Omental fat pad (tissue), 4 donors: ENCODE results near the gene VASH2. TPM values are rescaled to one million over a fixed set of nuclear protein-coding genes. Genes with fewer than 3 reads are reported as not detected.

ENCODE experiments used
- ATAC-seq: fragments of 150-250 bp; one replicate; pipeline ENCODE4 v1.9.1; 2016; ENCODE audit warnings: mild to moderate bottlenecking, moderate library complexity; ENCODE audit not compliant: low FRiP score
- DNase-seq: peaks from one replicate; pipeline ENCODE4 v3.0.0-alpha.2; 2019; ENCODE audit warnings: low spot score
- CTCF ChIP-seq, 3 donors: fragments of 450-650 bp; IDR thresholded peaks; one replicate each; pipeline ENCODE4 v1.5.1; 2016 to 2017; ENCODE audit warnings: antibody characterized with exemption in 3 of 3, mild to moderate bottlenecking in 3 of 3, moderate library complexity in 2 of 3
- total RNA-seq, 4 donors: library from RNA; depleted of rRNA; stranded (reverse); fragments of >200 nt; gene quantifications; one replicate each; pipeline ENCODE4 v1.1.0, GENCODE V29; 2016

The VASH2 gene
- total RNA-seq, 4 donors from 2014 or later = 0.31 to 7.6 (median 1.2) TPM

GRCh38 chr1:212914789-212915188 lies 35.6 kb upstream of the VASH2 start:
- DNase-seq = no peak
- TF ChIP-seq CTCF (IDR thresholded peaks at IDR 0.05) = no peak
- no peak for ATAC-seq

- DNase-seq (no peak), ATAC-seq (peak; percentile 32)
- no peak for TF ChIP-seq CTCF (IDR thresholded peaks at IDR 0.05)
Observed at GRCh38 chr1:212915245-212916091, 34.9 kb upstream of the VASH2 start.

- no peak for TF ChIP-seq CTCF (IDR thresholded peaks at IDR 0.05)
- ATAC-seq (no peak), DNase-seq (no peak)
Observed at GRCh38 chr1:212916481-212917133, 33.7 kb upstream of the VASH2 start.

- no peak for TF ChIP-seq CTCF (IDR thresholded peaks at IDR 0.05)
Observed at GRCh38 chr1:212917134-212917485, 33.2 kb upstream of the VASH2 start.

GRCh38 chr1:212917858-212918257 lies 32.5 kb upstream of the VASH2 start:
- ATAC-seq (no peak), DNase-seq (no peak)
- no peak for TF ChIP-seq CTCF (IDR thresholded peaks at IDR 0.05)

More at GRCh38 chr1:212917134-212917485, 33.2 kb upstream of the VASH2 start:
- no peak for DNase-seq
- ATAC-seq = no peak

- no peak for ATAC-seq
- no peak for TF ChIP-seq CTCF (IDR thresholded peaks at IDR 0.05)
- DNase-seq = no peak
Observed at GRCh38 chr1:212918824-212919223, 31.5 kb upstream of the VASH2 start.

GRCh38 chr1:212920246-212920645 lies 30.1 kb upstream of the VASH2 start:
- no peak for TF ChIP-seq CTCF (IDR thresholded peaks at IDR 0.05)
- DNase-seq (no peak), ATAC-seq (no peak)
